Right lobe of liver (tissue), 4 donors: ENCODE measurements around the gene PLA2G2C.

ENCODE experiments used
- POLR2A ChIP-seq: fragments of 450-650 bp; IDR thresholded peaks from one replicate; pipeline ENCODE4 v1.6.1; 2017; ENCODE audit warnings: antibody characterized with exemption, mild to moderate bottlenecking
- TF ChIP-seq, protein P1 (sequence below), 4 donors: fragments of 200-600 bp in 3 of 4; fragments of 450-650 bp in 1 of 4; IDR thresholded peaks; one replicate each; pipeline versions ENCODE4 v1.5.1 to v1.8.0; 2016 to 2022; ENCODE audit warnings: antibody characterized with exemption in 4 of 4, mild to moderate bottlenecking in 2 of 4
- donor health status: DM: no; HTN: no; CAD: no.
- donor health status: DM: no; HTN: no; CAD: no.
- donor health status: DM: no; HTN: yes; CAD: no.

GRCh38 chr1:20154301-20154831, 32.0 kb downstream of the PLA2G2C start:
- TF ChIP-seq, protein P1, sequence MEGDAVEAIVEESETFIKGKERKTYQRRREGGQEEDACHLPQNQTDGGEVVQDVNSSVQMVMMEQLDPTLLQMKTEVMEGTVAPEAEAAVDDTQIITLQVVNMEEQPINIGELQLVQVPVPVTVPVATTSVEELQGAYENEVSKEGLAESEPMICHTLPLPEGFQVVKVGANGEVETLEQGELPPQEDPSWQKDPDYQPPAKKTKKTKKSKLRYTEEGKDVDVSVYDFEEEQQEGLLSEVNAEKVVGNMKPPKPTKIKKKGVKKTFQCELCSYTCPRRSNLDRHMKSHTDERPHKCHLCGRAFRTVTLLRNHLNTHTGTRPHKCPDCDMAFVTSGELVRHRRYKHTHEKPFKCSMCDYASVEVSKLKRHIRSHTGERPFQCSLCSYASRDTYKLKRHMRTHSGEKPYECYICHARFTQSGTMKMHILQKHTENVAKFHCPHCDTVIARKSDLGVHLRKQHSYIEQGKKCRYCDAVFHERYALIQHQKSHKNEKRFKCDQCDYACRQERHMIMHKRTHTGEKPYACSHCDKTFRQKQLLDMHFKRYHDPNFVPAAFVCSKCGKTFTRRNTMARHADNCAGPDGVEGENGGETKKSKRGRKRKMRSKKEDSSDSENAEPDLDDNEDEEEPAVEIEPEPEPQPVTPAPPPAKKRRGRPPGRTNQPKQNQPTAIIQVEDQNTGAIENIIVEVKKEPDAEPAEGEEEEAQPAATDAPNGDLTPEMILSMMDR (IDR thresholded peaks at IDR 0.05) = no peak
- no peak for TF ChIP-seq POLR2A
